Tibial artery (tissue), 4 donors: ENCODE results near the gene WDR91.
A peak's percentile ranks its signal among the peaks of the same experiment; 100 is the strongest.

Source experiments
- DNase-seq, 2 donors: peaks; one replicate each; pipeline ENCODE4 v3.0.0-alpha.2; 2019
- H3K27ac ChIP-seq, 2 donors: fragments of 200-600 bp; sonication (generic) in 1 of 2; 1 replicate in 1 of 2; 2 replicates in 1 of 2; pipeline ENCODE4 v1.5.1; 2018 to 2019; ENCODE audit warnings: mild to moderate bottlenecking in 1 of 2
- H3K27me3 ChIP-seq, 2 donors: fragments of 200-600 bp; sonication (generic) in 1 of 2; one replicate each; pipeline versions ENCODE4 v1.5.1 to v1.6.0; 2016 to 2019
- H3K36me3 ChIP-seq, 3 donors: fragments of 200-600 bp; sonication (generic) in 2 of 3; one replicate each; pipeline ENCODE4 v1.5.1; 2016 to 2019; ENCODE audit warnings: mild to moderate bottlenecking in 2 of 3
- H3K4me1 ChIP-seq, 4 donors: fragments of 200-600 bp; sonication (generic) in 2 of 4; 1 replicate in 3 of 4; 2 replicates in 1 of 4; pipeline ENCODE4 v1.5.1; 2016 to 2019
- H3K4me3 ChIP-seq, 2 donors: fragments of 200-600 bp; sonication (generic) in 1 of 2; 1 replicate in 1 of 2; 2 replicates in 1 of 2; pipeline ENCODE4 v1.5.1; 2018 to 2019; ENCODE audit warnings: mild to moderate bottlenecking in 2 of 2
- H3K9me3 ChIP-seq, 3 donors: fragments of 200-600 bp; sonication (generic) in 1 of 3; one replicate each; pipeline ENCODE4 v1.5.1; 2016 to 2019
- intact Hi-C: fragments of 100-400 bp; cut with DNase I; formaldehyde crosslinking; loops from one replicate; pipeline ENCODE4 v1.15.0; 2023; ENCODE audit warnings: low total_unique reads
- TF ChIP-seq, protein P1 (sequence below), 2 experiments: fragments of 200-600 bp in 1 of 2; fragments of 450-650 bp in 1 of 2; IDR thresholded peaks; one replicate each; pipeline ENCODE4 v1.5.1; 2017 to 2019; ENCODE audit warnings: antibody characterized with exemption in 2 of 2, mild to moderate bottlenecking in 1 of 2, moderate library complexity in 1 of 2

WDR91 gene

DNA sequence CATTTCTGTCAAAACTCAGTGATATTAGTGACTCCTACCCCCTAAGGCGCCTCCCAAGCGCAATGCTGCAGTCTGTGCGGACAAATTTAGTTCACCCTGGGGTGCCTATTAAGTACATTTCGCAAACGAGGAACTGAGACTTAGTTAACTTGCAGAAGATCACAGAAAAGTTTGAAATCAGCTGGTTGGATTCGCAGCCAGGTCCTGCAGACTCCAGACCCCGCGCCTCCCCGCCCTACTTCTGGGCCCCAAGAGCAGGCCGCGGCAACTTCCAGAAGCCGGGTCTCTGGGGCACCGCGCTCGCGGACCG is 41.4 kb downstream of the WDR91 start:
- no peak for DNase-seq
- peaks cover 14 to 39% (median 34%) of the 10 kb centered on the region in 3 donors for H3K36me3 ChIP-seq
- H3K27ac ChIP-seq: peak overlapping the region; percentile 93 to 97
- no peaks in the 10 kb centered on the region for H3K9me3 ChIP-seq
- TF ChIP-seq, protein P1, sequence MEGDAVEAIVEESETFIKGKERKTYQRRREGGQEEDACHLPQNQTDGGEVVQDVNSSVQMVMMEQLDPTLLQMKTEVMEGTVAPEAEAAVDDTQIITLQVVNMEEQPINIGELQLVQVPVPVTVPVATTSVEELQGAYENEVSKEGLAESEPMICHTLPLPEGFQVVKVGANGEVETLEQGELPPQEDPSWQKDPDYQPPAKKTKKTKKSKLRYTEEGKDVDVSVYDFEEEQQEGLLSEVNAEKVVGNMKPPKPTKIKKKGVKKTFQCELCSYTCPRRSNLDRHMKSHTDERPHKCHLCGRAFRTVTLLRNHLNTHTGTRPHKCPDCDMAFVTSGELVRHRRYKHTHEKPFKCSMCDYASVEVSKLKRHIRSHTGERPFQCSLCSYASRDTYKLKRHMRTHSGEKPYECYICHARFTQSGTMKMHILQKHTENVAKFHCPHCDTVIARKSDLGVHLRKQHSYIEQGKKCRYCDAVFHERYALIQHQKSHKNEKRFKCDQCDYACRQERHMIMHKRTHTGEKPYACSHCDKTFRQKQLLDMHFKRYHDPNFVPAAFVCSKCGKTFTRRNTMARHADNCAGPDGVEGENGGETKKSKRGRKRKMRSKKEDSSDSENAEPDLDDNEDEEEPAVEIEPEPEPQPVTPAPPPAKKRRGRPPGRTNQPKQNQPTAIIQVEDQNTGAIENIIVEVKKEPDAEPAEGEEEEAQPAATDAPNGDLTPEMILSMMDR (IDR thresholded peaks at IDR 0.05): no peak
- peak overlapping the region; percentile 78 to 99 for H3K4me3 ChIP-seq
- intact Hi-C loops: loop anchor here (2.0 to 10.0 kb wide), 3 partner anchors 42 to 483 kb away; partner anchors contain the start of gene WDR91
- H3K4me1 ChIP-seq: peaks cover 7 to 40% (median 35%) of the 10 kb centered on the region in 4 donors
- no peaks in the 10 kb centered on the region for H3K27me3 ChIP-seq

DNA sequence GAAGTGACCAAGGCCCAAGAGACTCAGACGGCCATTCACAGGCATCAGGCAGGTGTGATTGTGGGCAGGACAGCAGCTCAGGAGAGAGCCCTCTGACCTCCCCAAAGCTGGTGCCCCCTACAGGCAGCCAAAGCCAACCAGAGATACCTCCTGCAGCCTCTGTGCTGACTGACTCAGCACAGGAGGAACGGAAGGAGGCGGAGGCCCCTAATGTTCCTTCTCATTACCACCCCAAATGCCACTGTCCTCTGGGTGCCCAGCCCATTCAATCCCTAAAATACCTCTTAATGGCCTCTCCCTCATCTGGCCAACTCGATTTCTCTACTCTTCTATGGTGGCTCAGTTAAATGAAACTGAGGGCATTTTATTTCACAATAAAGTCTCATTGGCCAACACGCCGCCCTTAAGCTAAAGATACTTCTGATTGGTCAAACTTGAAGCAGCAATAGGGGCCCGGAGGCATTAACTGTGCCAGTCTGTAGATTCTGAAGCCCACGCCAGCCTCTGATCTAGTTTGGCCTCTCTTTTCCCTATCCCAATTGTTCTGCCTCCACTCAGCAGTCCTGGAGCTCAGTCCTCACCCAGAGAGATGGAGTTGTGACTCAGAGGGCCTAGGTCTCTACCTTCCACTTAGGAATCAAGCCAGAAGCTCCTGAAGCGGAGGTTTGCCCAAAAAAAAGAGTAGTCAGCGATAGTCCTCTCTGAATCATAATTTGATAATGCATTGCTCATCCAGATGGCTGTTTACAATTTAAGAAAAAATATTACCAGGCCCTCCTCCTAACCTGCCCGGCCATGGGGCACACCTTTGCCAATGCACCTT is 42.0 kb downstream of the WDR91 start:
- H3K4me3 ChIP-seq: peak overlapping the region; percentile 78 to 99
- TF ChIP-seq, protein P1 (IDR thresholded peaks at IDR 0.05): no peak
- H3K27ac ChIP-seq: peak overlapping the region; percentile 93 to 97
- intact Hi-C loops: loop anchor here (10.0 kb wide), 1 partner anchor 175 kb away; no protein-coding TSS in a partner anchor
- peaks cover 19 to 45% (median 34%) of the 10 kb centered on the region in 3 donors for H3K36me3 ChIP-seq
- no peaks in the 10 kb centered on the region for H3K9me3 ChIP-seq
- H3K27me3 ChIP-seq: no peaks in the 10 kb centered on the region
- DNase-seq: peak in 1 of 2 donors; percentile 66
- H3K4me1 ChIP-seq: peaks cover 7 to 40% (median 35%) of the 10 kb centered on the region in 4 donors

DNA sequence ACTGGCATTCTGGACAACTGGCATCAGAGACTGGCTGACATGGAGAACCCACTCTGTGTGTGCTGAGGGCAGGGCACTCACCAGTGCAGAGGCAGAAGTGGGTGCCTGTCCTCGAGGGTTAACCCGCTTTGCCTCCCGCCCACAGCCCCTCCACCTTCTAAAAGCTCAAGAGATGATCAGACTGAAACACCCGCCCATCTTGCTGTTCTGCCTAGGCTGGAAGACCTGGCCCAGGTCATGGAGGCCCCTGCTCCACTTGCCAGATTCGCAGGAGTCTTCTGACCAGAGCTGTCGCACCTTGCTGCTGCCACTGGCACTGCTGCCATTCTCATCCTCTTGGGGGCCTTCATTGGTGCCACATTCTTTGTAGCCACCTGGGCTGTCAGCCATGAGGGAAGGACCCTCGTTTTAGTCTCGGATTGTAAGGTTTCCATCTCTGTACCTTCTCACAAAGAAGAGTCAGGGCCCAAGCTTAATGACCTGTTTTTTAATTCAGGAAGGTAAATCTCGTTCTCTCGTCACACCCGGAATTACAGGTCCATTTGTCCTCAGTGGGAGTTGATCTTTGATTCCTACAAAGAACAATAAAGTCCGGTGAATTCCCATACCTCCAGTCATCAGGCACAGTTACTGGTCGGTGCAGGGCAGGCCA is 42.7 kb downstream of the WDR91 start:
- Histone ChIP-seq H3K4me3 (peak overlapping the region; percentile 78 to 99), H3K27me3 (no peaks in the 10 kb centered on the region), H3K9me3 (no peaks in the 10 kb centered on the region), H3K27ac (peak overlapping the region; percentile 93 to 97), H3K36me3 (peaks cover 19 to 52% (median 34%) of the 10 kb centered on the region in 3 donors), H3K4me1 (peaks cover 7 to 40% (median 35%) of the 10 kb centered on the region in 4 donors)
- intact Hi-C loops: loop anchor here (10.0 kb wide), 1 partner anchor 174 kb away; no protein-coding TSS in a partner anchor
- TF ChIP-seq, protein P1 (IDR thresholded peaks at IDR 0.05): no peak
- peak in 1 of 2 donors; percentile 64 for DNase-seq

DNA sequence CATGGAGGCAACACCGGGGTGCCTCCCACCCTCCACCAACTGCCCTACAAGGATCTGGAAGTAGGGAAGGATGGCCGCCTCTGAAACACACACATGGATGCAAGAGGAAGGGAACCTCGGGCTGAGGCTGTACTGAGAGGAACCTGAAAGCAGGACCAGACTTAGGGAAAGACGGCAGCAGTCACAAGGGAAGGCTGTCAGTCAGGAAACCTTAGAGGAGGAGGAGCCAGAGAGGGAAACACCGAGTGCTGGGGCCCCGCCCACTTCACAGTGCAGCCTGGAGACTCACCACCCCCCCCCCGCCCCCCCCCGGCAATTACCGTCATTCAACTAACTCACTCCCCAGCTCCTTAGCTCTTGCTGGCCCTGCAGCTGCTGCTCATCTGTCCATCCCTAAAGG is 43.3 kb downstream of the WDR91 start:
- intact Hi-C loops: loop anchor here (10.0 kb wide), 1 partner anchor 173 kb away; no protein-coding TSS in a partner anchor
- H3K4me3 ChIP-seq: no peak overlapping the region
- H3K4me1 ChIP-seq: peaks cover 7 to 40% (median 35%) of the 10 kb centered on the region in 4 donors
- no peaks in the 10 kb centered on the region for H3K9me3 ChIP-seq
- TF ChIP-seq, protein P1 (IDR thresholded peaks at IDR 0.05): no peak
- peak in 1 of 2 donors; percentile 67 for DNase-seq
- H3K27me3 ChIP-seq: no peaks in the 10 kb centered on the region
- peak overlapping the region; percentile 93 to 97 for H3K27ac ChIP-seq
- peaks cover 19 to 52% (median 34%) of the 10 kb centered on the region in 3 donors for H3K36me3 ChIP-seq

DNA sequence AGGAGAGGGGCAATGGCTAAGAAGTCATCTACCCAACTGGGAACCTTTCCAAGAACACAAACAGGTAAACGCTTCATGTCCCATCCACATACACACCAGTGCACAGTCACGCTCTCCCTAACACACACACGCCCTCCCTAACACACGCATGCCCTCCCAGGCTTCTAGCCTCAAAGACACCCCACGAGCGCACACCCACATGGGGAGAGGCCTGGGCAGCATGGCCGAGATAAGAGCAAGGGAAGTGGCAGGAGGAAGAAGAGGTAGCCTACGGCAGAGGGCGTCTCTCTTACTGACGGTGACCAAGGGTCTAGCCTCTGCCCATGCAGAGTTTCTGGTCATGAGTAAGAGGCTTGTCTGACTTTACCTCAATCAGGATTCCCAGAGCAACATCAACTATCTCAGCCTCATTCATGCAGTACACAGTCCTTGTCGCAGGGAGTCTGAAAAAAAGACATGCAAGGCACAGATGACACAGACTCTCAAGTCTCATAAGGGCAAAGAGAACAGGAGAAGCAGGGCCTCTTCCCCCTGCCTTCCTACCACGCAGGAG is 43.9 kb downstream of the WDR91 start:
- peak in 1 of 2 donors; percentile 46 for DNase-seq
- H3K9me3 ChIP-seq: no peaks in the 10 kb centered on the region
- H3K27ac ChIP-seq: peak overlapping the region; percentile 37 to 93
- intact Hi-C loops: loop anchor here (10.0 kb wide), 1 partner anchor 173 kb away; no protein-coding TSS in a partner anchor
- TF ChIP-seq, protein P1 (IDR thresholded peaks at IDR 0.05): no peak
- H3K4me3 ChIP-seq: no peak overlapping the region
- H3K36me3 ChIP-seq: peaks cover 19 to 54% (median 34%) of the 10 kb centered on the region in 3 donors
- H3K27me3 ChIP-seq: no peaks in the 10 kb centered on the region
- H3K4me1 ChIP-seq: peaks cover 7 to 40% (median 35%) of the 10 kb centered on the region in 4 donors
